Measurements from ENCODE around the gene ZDHHC9.

The ZDHHC9 gene

GRCh38 chrX:129823115-129823514 is 20.6 kb downstream of the ZDHHC9 start:
- no peak overlapping the region for H3K4me3 ChIP-seq (ENCODE audit: control insufficient read depth in 1 of 7, extremely low read depth in 1 of 7, insufficient read depth in 4 of 7, low read depth in 2 of 7, low read length in 6 of 7)
- H3K9me3 ChIP-seq (ENCODE audit: control extremely low read depth in 1 of 5, control insufficient read depth in 4 of 5, insufficient read depth in 2 of 5, low read depth in 1 of 5, low read length in 4 of 5): peaks cover 0 to under 1% (median 0%) of the 10 kb centered on the region in 5 experiments
- ChIA-PET CTCF (interaction anchor here (0.9 to 3.1 kb wide), 21 partner anchors 9 to 214 kb away, joined by 3 to 21 read pairs (median 4); partner anchors contain the start of gene ZDHHC9), POLR2A (interaction anchor here (0.6 kb wide), 1 partner anchor 8 kb away, joined by 5 read pairs; no protein-coding TSS in a partner anchor)
- H3K36me3 ChIP-seq (ENCODE audit: control insufficient read depth in 4 of 4, insufficient read depth in 4 of 4, low read length in 3 of 4): peaks cover 0 to 6% (median 0%) of the 10 kb centered on the region in 4 experiments
- peak; percentile 55 to 75 (median 64) for DNase-seq
- WGBS (ENCODE audit: insufficient coverage): no CpG with 5 or more reads among the region's 2 CpGs
- H3K4me1 ChIP-seq (ENCODE audit: control extremely low read depth in 1 of 4, control insufficient read depth in 4 of 4, insufficient read depth in 4 of 4, low read length in 3 of 4): peaks cover 0 to 5% (median under 1%) of the 10 kb centered on the region in 4 experiments
- no peaks in the 10 kb centered on the region for H3K27me3 ChIP-seq (replicated peaks in 2 of 5; ENCODE audit: control insufficient read depth in 4 of 5, insufficient read depth in 5 of 5, low read length in 4 of 5)
- no peak overlapping the region for H3K27ac ChIP-seq (ENCODE audit: insufficient read depth in 1 of 2, low read depth in 1 of 2, low read length in 2 of 2, poor library complexity in 1 of 2, severe bottlenecking in 2 of 2)

- peaks cover 0 to 3% (median 0%) of the 10 kb centered on the region in 5 experiments for H3K9me3 ChIP-seq (ENCODE audit: control extremely low read depth in 1 of 5, control insufficient read depth in 4 of 5, insufficient read depth in 2 of 5, low read depth in 1 of 5, low read length in 4 of 5)
- WGBS (ENCODE audit: insufficient coverage): 83% methylated on average over 1 of the region's 2 CpGs
- no peak overlapping the region for H3K27ac ChIP-seq (ENCODE audit: insufficient read depth in 1 of 2, low read depth in 1 of 2, low read length in 2 of 2, poor library complexity in 1 of 2, severe bottlenecking in 2 of 2)
- H3K36me3 ChIP-seq (ENCODE audit: control insufficient read depth in 4 of 4, insufficient read depth in 4 of 4, low read length in 3 of 4): peaks cover 0 to 10% (median 3%) of the 10 kb centered on the region in 4 experiments
- no peaks in the 10 kb centered on the region for H3K27me3 ChIP-seq (replicated peaks in 2 of 5; ENCODE audit: control insufficient read depth in 4 of 5, insufficient read depth in 5 of 5, low read length in 4 of 5)
- ChIA-PET POLR2A (no interaction called here), CTCF (interaction anchor here (0.8 kb wide), 1 partner anchor 182 kb away, joined by 3 read pairs; no protein-coding TSS in a partner anchor)
- H3K4me3 ChIP-seq (ENCODE audit: control insufficient read depth in 1 of 7, extremely low read depth in 1 of 7, insufficient read depth in 4 of 7, low read depth in 2 of 7, low read length in 6 of 7): no peak overlapping the region
- no peaks in the 10 kb centered on the region for H3K4me1 ChIP-seq (ENCODE audit: control extremely low read depth in 1 of 4, control insufficient read depth in 4 of 4, insufficient read depth in 4 of 4, low read length in 3 of 4)
- peak in 1 of 3 donors; percentile 36 for DNase-seq
Observed at GRCh38 chrX:129818123-129818522, 25.6 kb downstream of the ZDHHC9 start.

- CTCF ChIA-PET: interaction anchor here (0.6 to 2.0 kb wide), 3 partner anchors 9 to 330 kb away, joined by 4 to 9 read pairs (median 4); no protein-coding TSS in a partner anchor
- H3K27ac ChIP-seq (ENCODE audit: insufficient read depth in 1 of 2, low read depth in 1 of 2, low read length in 2 of 2, poor library complexity in 1 of 2, severe bottlenecking in 2 of 2): no peak overlapping the region
- peaks cover 0 to 3% (median 0%) of the 10 kb centered on the region in 5 experiments for H3K9me3 ChIP-seq (ENCODE audit: control extremely low read depth in 1 of 5, control insufficient read depth in 4 of 5, insufficient read depth in 2 of 5, low read depth in 1 of 5, low read length in 4 of 5)
- DNase-seq: no peak
- POLR2A ChIA-PET: no interaction called here
- H3K27me3 ChIP-seq (replicated peaks in 2 of 5; ENCODE audit: control insufficient read depth in 4 of 5, insufficient read depth in 5 of 5, low read length in 4 of 5): no peaks in the 10 kb centered on the region
- 43% methylated on average over 3 of the region's 6 CpGs for WGBS (ENCODE audit: insufficient coverage)
- no peaks in the 10 kb centered on the region for H3K4me1 ChIP-seq (ENCODE audit: control extremely low read depth in 1 of 4, control insufficient read depth in 4 of 4, insufficient read depth in 4 of 4, low read length in 3 of 4)
- H3K36me3 ChIP-seq (ENCODE audit: control insufficient read depth in 4 of 4, insufficient read depth in 4 of 4, low read length in 3 of 4): peaks cover 0 to 26% (median 15%) of the 10 kb centered on the region in 4 experiments
- no peak overlapping the region for H3K4me3 ChIP-seq (ENCODE audit: control insufficient read depth in 1 of 7, extremely low read depth in 1 of 7, insufficient read depth in 4 of 7, low read depth in 2 of 7, low read length in 6 of 7)
Observed at GRCh38 chrX:129813662-129814368, 29.9 kb downstream of the ZDHHC9 start.

GRCh38 chrX:129808829-129809796 is 34.6 kb downstream of the ZDHHC9 start:
- Histone ChIP-seq H3K4me3 (ENCODE audit: control insufficient read depth in 1 of 7, extremely low read depth in 1 of 7, insufficient read depth in 4 of 7, low read depth in 2 of 7, low read length in 6 of 7) (no peak overlapping the region), H3K36me3 (ENCODE audit: control insufficient read depth in 4 of 4, insufficient read depth in 4 of 4, low read length in 3 of 4) (peaks cover 0 to 40% (median 15%) of the 10 kb centered on the region in 4 experiments), H3K9me3 (ENCODE audit: control extremely low read depth in 1 of 5, control insufficient read depth in 4 of 5, insufficient read depth in 2 of 5, low read depth in 1 of 5, low read length in 4 of 5) (no peaks in the 10 kb centered on the region), H3K27ac (ENCODE audit: insufficient read depth in 1 of 2, low read depth in 1 of 2, low read length in 2 of 2, poor library complexity in 1 of 2, severe bottlenecking in 2 of 2) (no peak overlapping the region), H3K4me1 (ENCODE audit: control extremely low read depth in 1 of 4, control insufficient read depth in 4 of 4, insufficient read depth in 4 of 4, low read length in 3 of 4) (peaks cover 0 to 8% (median 4%) of the 10 kb centered on the region in 4 experiments), H3K27me3 (replicated peaks in 2 of 5; ENCODE audit: control insufficient read depth in 4 of 5, insufficient read depth in 5 of 5, low read length in 4 of 5) (no peaks in the 10 kb centered on the region)
- DNase-seq: peak in 1 of 3 donors; percentile 16
- CTCF ChIA-PET: interaction anchor here (1.3 to 2.2 kb wide), 2 partner anchors 14 to 18 kb away, joined by 4 to 6 read pairs; no protein-coding TSS in a partner anchor
- WGBS (ENCODE audit: insufficient coverage): 85% methylated on average over 4 of the region's 7 CpGs
- POLR2A ChIA-PET: no interaction called here

- DNase-seq: no peak
- Histone ChIP-seq H3K27me3 (replicated peaks in 2 of 5; ENCODE audit: control insufficient read depth in 4 of 5, insufficient read depth in 5 of 5, low read length in 4 of 5) (no peaks in the 10 kb centered on the region), H3K27ac (ENCODE audit: insufficient read depth in 1 of 2, low read depth in 1 of 2, low read length in 2 of 2, poor library complexity in 1 of 2, severe bottlenecking in 2 of 2) (no peak overlapping the region), H3K4me3 (ENCODE audit: control insufficient read depth in 1 of 7, extremely low read depth in 1 of 7, insufficient read depth in 4 of 7, low read depth in 2 of 7, low read length in 6 of 7) (no peak overlapping the region), H3K9me3 (ENCODE audit: control extremely low read depth in 1 of 5, control insufficient read depth in 4 of 5, insufficient read depth in 2 of 5, low read depth in 1 of 5, low read length in 4 of 5) (no peaks in the 10 kb centered on the region), H3K36me3 (ENCODE audit: control insufficient read depth in 4 of 4, insufficient read depth in 4 of 4, low read length in 3 of 4) (peaks cover 0 to 40% (median 11%) of the 10 kb centered on the region in 4 experiments), H3K4me1 (ENCODE audit: control extremely low read depth in 1 of 4, control insufficient read depth in 4 of 4, insufficient read depth in 4 of 4, low read length in 3 of 4) (peaks cover 0 to 8% (median 4%) of the 10 kb centered on the region in 4 experiments)
- CTCF ChIA-PET: interaction anchor here (1.3 kb wide), 1 partner anchor 15 kb away, joined by 6 read pairs; no protein-coding TSS in a partner anchor
- WGBS (ENCODE audit: insufficient coverage): no CpG with 5 or more reads among the region's 2 CpGs
- POLR2A ChIA-PET: no interaction called here
Observed at GRCh38 chrX:129808158-129808828, 35.4 kb downstream of the ZDHHC9 start.

GRCh38 chrX:129804806-129805205 is 38.9 kb downstream of the ZDHHC9 start:
- POLR2A ChIA-PET: no interaction called here
- peaks cover 0 to 8% (median 4%) of the 10 kb centered on the region in 4 experiments for H3K4me1 ChIP-seq (ENCODE audit: control extremely low read depth in 1 of 4, control insufficient read depth in 4 of 4, insufficient read depth in 4 of 4, low read length in 3 of 4)
- 53% methylated on average over 2 of the region's 4 CpGs for WGBS (ENCODE audit: insufficient coverage)

More at GRCh38 chrX:129804806-129805205, 38.9 kb downstream of the ZDHHC9 start:
- CTCF ChIA-PET: no interaction called here
- Histone ChIP-seq H3K36me3 (ENCODE audit: control insufficient read depth in 4 of 4, insufficient read depth in 4 of 4, low read length in 3 of 4) (peaks cover 0 to 26% (median 1%) of the 10 kb centered on the region in 4 experiments), H3K9me3 (ENCODE audit: control extremely low read depth in 1 of 5, control insufficient read depth in 4 of 5, insufficient read depth in 2 of 5, low read depth in 1 of 5, low read length in 4 of 5) (no peaks in the 10 kb centered on the region), H3K27ac (ENCODE audit: insufficient read depth in 1 of 2, low read depth in 1 of 2, low read length in 2 of 2, poor library complexity in 1 of 2, severe bottlenecking in 2 of 2) (no peak overlapping the region), H3K27me3 (replicated peaks in 2 of 5; ENCODE audit: control insufficient read depth in 4 of 5, insufficient read depth in 5 of 5, low read length in 4 of 5) (no peaks in the 10 kb centered on the region), H3K4me3 (ENCODE audit: control insufficient read depth in 1 of 7, extremely low read depth in 1 of 7, insufficient read depth in 4 of 7, low read depth in 2 of 7, low read length in 6 of 7) (no peak overlapping the region)
- no peak for DNase-seq

Data from common myeloid progenitor, CD34-positive (primary cell).